ENCODE data around the gene KLHL42. TPM values are rescaled to one million over a fixed set of nuclear protein-coding genes. Genes with fewer than 3 reads are reported as not detected.
A peak's percentile ranks its signal among the peaks of the same experiment; 100 is the strongest.

KLHL42 gene
- total and polyA plus RNA-seq, 9 of the 15 experiments (the other 6 are each of a cell fraction or from before 2014, with no cell fraction given): 1.5 to 11.8 (median 9.6) TPM

- TF ChIP-seq, protein P1, sequence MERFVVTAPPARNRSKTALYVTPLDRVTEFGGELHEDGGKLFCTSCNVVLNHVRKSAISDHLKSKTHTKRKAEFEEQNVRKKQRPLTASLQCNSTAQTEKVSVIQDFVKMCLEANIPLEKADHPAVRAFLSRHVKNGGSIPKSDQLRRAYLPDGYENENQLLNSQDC (CRISPR knock-in tag; IDR thresholded peaks at IDR 0.05): no peak
- TF ChIP-seq, protein P2, sequence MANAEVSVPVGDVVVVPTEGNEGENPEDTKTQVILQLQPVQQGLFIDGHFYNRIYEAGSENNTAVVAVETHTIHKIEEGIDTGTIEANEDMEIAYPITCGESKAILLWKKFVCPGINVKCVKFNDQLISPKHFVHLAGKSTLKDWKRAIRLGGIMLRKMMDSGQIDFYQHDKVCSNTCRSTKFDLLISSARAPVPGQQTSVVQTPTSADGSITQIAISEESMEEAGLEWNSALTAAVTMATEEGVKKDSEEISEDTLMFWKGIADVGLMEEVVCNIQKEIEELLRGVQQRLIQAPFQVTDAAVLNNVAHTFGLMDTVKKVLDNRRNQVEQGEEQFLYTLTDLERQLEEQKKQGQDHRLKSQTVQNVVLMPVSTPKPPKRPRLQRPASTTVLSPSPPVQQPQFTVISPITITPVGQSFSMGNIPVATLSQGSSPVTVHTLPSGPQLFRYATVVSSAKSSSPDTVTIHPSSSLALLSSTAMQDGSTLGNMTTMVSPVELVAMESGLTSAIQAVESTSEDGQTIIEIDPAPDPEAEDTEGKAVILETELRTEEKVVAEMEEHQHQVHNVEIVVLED (CRISPR knock-in tag; IDR thresholded peaks at IDR 0.05): no peak
- TF ChIP-seq ZBTB17 (CRISPR knock-in tag; IDR thresholded peaks at IDR 0.05) (0 out of 2 replicates have a peak, but pooled peaks have one; percentile 49), ZNF41 (CRISPR knock-in tag; conservative IDR thresholded peaks at IDR 0.05) (peak; percentile 88), KLF6 (CRISPR knock-in tag; IDR thresholded peaks at IDR 0.05; ENCODE audit: borderline replicate concordance) (peak; percentile 94), TEAD2 (tag; IDR thresholded peaks at IDR 0.05) (peak; percentile 78; the same call in 1 of the 2 replicates), BACH1 (tag; IDR thresholded peaks at IDR 0.05) (peak; percentile 69; the same call in 1 of the 2 replicates), ETV1 (tag; conservative IDR thresholded peaks at IDR 0.05; ENCODE audit: low read depth) (peak; percentile 71), DPF2 (IDR thresholded peaks at IDR 0.05) (no peak), ZNF717 (CRISPR knock-in tag; IDR thresholded peaks at IDR 0.05) (no peak), PPARD (CRISPR knock-in tag; IDR thresholded peaks at IDR 0.05) (peak; percentile 52; the same call in 1 of the 2 replicates), HEY1 (CRISPR knock-in tag; IDR thresholded peaks at IDR 0.05; ENCODE audit: borderline replicate concordance) (no peak), TCFL5 (CRISPR knock-in tag; conservative IDR thresholded peaks at IDR 0.05) (peak; percentile 84; the same call in 1 of the 2 replicates), DMBX1 (CRISPR knock-in tag; IDR thresholded peaks at IDR 0.05; ENCODE audit: borderline replicate concordance) (peak; percentile 99), MAFF (IDR thresholded peaks at IDR 0.05; ENCODE audit: low read length) (peak; percentile 45; the same call in 1 of the 2 replicates), ILK (tag; IDR thresholded peaks at IDR 0.05; ENCODE audit: borderline replicate concordance, low read depth) (peak; percentile 74; the same call in 1 of the 2 replicates), KLF13 (tag; IDR thresholded peaks at IDR 0.05; ENCODE audit: borderline replicate concordance, low read depth) (peak; percentile 78; the same call in 1 of the 2 replicates), SMAD4 (CRISPR knock-in tag; conservative IDR thresholded peaks at IDR 0.05) (peak; percentile 96)
- TF ChIP-seq, protein P3, sequence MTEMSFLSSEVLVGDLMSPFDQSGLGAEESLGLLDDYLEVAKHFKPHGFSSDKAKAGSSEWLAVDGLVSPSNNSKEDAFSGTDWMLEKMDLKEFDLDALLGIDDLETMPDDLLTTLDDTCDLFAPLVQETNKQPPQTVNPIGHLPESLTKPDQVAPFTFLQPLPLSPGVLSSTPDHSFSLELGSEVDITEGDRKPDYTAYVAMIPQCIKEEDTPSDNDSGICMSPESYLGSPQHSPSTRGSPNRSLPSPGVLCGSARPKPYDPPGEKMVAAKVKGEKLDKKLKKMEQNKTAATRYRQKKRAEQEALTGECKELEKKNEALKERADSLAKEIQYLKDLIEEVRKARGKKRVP (CRISPR knock-in tag; IDR thresholded peaks at IDR 0.05): peak; percentile 66
- TF ChIP-seq, protein P4, sequence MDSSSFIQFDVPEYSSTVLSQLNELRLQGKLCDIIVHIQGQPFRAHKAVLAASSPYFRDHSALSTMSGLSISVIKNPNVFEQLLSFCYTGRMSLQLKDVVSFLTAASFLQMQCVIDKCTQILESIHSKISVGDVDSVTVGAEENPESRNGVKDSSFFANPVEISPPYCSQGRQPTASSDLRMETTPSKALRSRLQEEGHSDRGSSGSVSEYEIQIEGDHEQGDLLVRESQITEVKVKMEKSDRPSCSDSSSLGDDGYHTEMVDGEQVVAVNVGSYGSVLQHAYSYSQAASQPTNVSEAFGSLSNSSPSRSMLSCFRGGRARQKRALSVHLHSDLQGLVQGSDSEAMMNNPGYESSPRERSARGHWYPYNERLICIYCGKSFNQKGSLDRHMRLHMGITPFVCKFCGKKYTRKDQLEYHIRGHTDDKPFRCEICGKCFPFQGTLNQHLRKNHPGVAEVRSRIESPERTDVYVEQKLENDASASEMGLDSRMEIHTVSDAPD (CRISPR knock-in tag; IDR thresholded peaks at IDR 0.05): peak; percentile 74; the same call in 1 of the 2 replicates
- TF ChIP-seq, protein P5, sequence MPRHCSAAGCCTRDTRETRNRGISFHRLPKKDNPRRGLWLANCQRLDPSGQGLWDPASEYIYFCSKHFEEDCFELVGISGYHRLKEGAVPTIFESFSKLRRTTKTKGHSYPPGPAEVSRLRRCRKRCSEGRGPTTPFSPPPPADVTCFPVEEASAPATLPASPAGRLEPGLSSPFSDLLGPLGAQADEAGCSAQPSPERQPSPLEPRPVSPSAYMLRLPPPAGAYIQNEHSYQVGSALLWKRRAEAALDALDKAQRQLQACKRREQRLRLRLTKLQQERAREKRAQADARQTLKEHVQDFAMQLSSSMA (CRISPR knock-in tag; IDR thresholded peaks at IDR 0.05): no peak
- TF ChIP-seq, protein P6, sequence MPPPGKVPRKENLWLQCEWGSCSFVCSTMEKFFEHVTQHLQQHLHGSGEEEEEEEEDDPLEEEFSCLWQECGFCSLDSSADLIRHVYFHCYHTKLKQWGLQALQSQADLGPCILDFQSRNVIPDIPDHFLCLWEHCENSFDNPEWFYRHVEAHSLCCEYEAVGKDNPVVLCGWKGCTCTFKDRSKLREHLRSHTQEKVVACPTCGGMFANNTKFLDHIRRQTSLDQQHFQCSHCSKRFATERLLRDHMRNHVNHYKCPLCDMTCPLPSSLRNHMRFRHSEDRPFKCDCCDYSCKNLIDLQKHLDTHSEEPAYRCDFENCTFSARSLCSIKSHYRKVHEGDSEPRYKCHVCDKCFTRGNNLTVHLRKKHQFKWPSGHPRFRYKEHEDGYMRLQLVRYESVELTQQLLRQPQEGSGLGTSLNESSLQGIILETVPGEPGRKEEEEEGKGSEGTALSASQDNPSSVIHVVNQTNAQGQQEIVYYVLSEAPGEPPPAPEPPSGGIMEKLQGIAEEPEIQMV (tag; conservative IDR thresholded peaks at IDR 0.05; ENCODE audit: low read depth): peak; percentile 64; the same call in 1 of the 2 replicates
These were observed 38.4 kb downstream of the KLHL42 start (continued) for GRCh38 chr12:27818401-27818918.

Data from K562 (cell line).